ENCODE data around the gene ATG101.

Gene ATG101

DNA sequence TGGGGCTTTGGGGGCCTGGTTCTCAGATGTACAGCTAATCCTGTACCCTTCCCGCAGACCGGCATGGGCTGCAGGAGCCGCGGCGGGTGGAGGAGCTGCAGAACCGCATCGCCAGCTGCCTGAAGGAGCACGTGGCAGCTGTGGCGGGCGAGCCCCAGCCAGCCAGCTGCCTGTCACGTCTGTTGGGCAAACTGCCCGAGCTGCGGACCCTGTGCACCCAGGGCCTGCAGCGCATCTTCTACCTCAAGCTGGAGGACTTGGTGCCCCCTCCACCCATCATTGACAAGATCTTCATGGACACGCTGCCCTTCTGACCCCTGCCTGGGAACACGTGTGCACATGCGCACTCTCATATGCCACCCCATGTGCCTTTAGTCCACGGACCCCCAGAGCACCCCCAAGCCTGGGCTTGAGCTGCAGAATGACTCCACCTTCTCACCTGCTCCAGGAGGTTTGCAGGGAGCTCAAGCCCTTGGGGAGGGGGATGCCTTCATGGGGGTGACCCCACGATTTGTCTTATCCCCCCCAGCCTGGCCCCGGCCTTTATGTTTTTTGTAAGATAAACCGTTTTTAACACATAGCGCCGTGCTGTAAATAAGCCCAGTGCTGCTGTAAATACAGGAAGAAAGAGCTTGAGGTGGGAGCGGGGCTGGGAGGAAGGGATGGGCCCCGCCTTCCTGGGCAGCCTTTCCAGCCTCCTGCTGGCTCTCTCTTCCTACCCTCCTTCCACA is 11.0 kb upstream of the ATG101 start:
- DNase-seq: peak; percentile 11

DNA sequence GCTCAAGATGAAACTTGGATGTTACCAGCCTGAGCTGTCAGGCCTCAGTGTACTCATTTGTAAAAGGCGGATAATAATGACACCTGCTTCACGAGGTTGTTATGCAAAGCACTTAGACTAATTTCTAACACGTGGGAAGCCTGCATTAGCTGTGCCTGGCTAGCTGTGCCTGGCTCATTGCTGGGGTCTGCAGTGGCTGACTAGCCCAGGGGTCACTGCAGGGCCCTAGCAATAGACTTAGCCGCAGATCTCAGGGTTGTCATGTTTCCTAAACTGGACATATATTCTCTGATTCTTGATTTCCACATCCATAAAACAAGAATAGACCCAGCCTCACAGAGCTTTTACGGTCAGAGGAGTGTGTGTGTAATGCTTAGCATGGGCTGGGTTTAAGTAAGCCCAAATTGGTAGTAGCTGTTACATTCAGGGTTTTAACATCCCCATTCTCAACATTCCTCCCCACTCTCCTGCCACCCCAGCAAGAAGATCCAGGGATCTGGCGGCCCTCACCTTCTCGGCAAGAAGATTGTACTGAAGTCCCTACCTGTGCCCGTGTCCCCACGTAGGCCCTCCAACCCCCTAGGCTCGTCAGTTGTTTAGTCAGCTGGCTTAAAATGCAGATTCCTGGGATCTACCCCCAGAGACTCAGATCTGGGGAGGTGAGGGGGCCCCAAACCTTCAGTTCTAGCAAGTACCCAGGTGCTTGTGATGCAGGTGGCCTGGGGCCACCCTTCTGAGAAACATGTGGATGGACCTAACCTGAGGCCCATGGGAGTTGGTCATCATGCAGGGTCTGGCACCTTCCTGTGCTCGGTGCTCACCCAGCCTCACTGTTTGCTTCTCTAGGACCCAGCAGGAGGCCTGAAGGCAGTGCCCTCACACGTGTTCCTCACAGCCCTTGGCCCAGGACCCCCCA is 9.9 kb upstream of the ATG101 start:
- no peak for DNase-seq

DNA sequence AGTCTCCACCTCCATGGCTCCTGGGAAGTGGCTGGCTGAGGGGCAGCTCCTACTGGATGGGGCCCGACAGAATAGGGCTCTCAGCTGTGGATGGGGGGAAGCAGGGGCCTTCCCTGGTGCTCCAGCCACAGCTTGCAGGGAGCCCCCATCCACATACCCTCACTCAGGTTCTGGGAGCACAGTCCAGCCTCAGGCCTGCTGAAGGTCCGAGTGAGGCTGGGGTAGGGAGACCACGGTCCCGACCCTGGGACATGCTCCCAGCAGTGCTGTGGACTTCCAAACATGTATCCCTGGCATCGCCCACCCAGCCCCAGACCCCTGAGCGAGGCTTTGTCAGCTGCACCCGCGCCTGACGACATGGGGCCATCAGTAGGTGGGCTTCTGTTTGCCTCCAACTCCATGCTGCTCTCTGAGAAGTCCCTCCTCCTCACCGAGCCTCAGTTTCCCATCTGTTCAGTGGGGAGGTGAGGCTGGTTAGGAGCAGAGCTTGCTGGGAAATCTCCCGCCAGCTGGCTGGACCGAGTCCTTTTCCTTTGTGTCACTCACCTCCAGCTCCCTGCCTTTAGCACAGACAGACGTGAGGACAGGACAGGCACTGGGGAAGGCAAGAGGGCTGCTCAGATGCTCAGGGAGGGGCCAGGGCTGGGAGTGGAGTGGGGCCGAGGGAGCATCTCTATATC is 9.1 kb upstream of the ATG101 start:
- no peak for DNase-seq

DNA sequence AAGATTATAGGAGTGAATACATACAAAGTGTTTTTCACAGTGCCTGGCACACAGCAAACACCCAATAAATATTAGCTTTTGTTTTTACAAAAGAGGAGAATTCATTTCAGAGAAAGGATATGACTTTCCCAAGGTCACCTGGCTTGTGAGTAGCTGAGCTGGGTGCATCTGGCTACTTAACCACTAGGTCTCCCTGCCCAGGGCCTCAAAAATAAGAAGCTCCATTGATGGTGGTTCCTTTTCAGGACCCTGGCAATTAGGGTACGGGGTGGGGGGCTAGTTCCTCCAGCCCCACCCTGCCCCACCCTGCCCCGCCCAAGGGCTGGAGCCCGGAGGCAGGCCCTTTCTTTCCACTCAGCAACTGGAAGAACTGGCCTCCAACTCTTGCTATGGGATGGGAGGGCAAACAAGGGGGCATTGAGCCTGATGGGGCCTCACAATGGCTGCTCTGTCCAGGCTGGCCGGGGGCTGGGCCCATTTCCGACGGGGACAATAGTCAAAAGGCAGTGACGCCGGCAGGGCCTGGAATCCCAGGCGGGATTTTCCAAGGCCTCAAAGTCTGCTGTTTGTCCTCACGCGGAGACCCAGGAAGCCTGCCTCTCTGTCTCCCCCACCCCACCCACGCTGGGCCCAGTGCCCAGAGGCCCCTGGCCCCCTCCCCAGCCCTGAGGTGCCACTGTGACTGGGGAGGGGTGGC is 8.2 kb upstream of the ATG101 start:
- DNase-seq: no peak

DNA sequence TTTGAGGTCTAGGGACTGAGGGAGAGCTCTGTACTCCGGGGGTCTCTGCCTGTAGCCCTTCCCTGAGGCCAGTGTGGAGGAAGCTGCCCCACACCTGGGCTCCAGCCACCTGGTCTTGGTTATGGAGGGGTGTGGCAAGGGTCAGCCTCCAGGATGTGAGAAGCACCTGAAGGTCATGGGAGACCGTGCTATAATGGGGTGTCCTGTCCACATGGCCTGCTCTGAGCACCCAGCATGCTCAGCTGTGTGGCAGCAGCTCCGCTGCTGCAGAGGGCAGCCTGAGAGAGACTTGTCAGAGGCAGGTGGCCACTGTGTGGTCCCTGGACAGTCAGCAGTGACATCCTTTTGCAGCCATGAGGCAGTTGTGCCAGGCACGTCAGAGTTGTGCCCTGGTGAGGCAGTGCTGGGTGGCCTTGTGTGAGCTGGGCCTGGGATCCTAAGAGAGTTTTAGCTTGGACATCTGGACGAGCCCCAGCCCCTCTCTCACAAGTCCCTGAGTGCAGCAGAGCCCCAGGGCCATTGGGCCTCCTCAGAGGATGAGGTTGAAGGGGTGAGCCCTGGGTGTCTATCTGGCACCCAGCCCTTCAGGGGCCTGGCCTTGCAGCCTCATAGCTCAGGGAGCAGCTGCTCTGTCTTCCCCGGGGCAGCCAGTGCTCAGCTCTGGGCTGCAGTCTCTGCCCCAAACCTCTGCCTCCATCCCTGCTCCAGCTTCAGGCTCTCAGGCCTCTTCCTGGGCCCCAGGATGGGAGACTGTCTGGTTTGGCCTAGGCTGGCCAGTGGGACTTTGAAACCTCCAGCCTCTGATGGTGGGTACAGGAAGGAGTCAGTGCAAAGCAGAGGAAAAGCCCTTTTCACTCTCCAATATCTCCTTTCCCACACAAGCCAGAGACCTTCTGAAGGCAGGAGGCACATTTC is 7.4 kb upstream of the ATG101 start:
- no peak for DNase-seq

DNA sequence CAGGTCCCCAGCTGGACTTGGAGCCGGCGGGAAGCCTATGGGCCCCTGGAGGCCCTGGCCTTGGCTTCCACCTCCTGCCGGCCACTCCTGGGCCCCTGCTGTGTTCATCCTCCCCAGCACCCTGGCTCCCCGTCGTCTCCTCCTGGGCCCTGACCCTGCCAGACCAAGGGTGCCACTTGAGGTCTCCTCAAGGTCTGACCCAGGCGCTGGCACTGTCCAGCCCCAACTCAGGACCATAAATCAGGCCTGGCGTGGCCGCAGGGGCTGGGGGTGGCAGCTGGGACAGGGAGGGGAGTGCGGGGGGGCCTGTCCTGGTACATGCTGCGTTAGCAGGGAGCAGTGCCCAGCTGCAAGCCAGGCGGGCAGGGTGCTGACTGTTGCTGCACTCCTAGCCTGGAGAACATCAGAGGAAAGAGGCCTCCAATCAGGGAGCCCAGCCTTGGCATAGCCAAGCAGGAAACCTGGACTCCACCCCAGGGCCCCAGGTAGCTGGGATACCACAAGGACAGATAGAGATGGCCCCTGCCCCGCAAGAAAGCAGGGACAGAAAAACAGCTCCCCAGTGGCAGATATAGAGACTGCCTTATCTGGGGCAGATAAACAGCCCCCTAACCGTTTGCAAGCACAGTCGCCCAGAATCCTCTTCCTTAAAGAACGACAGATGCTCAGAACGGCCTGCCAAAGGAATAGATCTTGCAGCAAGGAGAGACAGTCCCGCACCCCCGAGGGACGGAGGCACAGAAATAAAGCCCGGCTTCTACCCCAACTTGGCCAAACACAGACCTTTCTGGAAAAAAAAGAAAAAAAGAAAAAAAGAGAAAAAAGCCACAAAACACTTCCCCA is 6.5 kb upstream of the ATG101 start:
- DNase-seq: no peak

DNA sequence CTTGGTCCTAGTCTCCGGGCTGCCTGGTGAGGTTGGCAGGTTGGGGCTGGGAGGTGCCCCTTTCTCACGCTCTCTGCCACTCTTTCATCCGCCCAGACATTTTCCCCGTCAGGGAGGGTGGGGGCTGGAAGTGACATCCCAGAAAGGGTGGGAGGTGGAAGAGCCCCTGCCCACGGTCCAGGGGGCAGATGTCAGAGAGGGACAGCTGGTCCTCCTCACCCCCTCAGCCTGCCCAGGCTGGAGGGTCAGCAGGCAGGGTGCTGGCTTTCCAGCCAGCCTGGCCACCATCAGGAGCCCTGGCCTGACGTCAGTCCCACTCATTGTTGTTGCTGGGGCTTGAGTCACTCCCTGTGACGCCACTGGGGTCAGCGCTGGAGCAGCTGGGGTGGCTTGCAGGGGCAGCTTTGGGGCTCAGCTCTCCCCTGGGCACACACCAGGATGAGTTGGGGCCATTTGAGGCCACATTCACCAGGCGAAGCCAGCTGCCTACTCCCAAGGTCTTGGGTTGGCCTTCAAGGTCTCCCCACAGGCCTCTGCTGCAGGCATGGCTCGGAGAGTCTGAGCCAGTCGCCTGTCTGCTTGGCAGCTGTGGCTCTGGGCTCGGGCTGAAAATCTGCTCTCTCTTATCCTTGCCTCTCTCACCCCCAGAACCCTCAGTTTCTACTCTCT is 5.7 kb upstream of the ATG101 start:
- no peak for DNase-seq

DNA sequence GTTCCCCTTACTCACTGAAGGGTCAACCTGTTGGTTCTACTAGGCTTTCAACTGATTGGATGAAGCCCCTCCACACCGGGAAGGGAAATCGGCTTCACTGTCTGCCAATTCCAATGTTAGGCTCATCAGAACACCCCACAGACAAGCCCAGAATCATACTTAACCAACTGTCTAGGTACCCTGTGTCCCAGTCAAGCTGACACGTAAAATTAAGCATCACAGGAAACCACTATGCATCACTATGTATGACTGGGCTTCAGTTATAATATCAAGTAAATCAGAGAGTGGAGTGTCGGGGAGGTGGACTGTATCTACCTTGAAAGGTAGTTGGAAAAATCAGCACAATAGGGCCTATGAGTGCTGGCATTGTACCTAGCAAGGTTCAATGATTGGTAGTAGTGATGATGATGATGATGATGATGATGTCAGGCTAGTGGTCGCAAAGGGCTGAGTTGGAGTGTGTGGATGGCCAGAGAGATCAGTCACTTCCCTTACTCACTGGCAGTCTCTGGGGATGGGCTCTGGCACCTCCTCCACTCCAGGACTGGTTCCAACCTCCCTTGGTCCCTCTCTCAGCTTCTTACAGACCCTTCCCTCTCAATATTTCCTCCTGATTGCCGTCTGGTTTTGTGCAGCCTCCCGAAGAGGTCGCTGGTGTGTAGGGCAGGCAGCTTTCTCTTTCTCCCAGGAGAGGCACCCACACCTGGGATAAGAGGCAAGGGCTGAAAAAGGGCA is 3.3 kb upstream of the ATG101 start:
- DNase-seq: no peak

DNA sequence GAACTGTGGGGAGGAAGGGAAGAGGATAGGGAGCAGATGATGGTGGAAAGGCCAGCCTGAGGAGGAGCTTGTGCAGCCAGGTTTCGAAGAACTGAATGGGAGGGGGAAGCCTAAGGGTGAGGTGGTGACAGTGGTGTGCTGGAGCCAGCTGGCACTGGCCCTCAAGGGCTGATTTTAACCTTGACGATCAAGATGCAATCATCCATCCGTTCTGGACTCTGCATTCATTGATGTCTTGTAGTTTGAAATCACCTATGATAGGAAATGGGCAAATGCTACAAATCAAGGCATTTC is 2.8 kb upstream of the ATG101 start:
- no peak for DNase-seq

DNA sequence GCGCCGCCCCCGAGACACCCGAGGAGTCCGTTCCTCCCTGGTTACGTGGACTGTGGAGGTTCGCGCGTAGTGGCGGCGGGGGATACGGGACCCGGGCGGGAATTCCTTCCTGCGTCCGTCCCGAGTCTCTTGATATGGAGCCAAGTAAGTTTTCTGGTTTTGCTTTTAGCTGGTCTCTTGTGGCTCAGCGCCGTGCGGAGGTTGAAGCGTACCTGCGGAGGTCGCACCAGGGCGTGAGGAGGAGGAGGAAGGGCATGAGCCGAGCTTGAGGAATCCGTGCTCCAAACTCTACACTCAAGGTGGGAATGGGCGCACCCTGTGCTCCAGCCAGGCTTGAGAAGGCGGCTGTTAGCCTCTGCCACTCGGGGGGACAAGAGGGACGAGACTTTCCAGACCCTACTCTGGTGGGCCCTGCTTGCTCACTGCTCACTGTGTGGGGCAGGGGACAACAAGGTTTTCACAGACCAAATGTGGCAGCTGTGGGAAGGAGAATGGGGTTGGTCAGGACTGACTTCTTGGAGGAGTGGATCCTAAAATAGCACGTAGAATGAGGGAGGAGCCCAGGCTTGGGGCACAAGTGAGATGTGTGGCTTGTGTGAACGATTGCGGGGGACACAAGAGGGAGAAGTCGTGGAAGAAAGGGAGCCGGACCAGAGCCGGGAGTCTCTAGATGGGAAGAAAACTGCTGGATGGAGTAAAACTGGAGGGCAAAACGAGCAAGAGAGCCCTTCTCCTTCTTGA is 577 bp downstream of the ATG101 start:
- DNase-seq: no peak

DNA sequence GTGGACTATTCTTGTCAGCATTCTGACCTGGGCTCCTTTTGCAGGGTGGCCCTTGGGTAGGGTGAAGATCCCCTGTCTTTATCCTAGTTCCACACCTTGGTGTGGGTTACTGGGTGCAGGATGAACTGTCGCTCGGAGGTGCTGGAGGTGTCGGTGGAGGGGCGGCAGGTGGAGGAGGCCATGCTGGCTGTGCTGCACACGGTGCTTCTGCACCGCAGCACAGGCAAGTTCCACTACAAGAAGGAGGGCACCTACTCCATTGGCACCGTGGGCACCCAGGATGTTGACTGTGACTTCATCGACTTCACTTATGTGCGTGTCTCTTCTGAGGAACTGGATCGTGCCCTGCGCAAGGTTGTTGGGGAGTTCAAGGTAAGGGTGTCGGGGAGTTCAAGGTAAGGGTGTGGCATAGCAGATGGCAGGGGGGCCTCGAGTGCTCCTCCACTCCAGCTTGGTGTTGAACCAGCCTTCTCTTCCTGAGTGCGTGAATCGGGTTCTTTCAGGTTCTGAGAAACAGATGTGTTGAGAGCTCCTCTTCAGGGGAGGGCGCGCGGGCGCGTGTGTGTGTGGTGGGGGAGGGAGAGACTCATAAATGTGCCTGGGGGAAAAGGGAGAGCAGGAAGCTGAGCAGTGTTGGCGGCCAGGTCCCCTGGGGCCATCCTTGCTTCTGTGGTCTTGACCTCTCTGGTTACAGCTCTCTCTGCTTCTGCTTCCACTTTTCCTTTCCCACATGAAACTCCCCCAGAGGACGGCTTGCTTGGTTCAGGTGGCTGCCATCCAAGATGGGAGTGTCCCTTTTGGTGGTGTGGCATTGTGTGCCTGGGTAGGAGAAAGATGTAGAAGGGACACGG is 4.0 kb downstream of the ATG101 start:
- DNase-seq: no peak

DNA sequence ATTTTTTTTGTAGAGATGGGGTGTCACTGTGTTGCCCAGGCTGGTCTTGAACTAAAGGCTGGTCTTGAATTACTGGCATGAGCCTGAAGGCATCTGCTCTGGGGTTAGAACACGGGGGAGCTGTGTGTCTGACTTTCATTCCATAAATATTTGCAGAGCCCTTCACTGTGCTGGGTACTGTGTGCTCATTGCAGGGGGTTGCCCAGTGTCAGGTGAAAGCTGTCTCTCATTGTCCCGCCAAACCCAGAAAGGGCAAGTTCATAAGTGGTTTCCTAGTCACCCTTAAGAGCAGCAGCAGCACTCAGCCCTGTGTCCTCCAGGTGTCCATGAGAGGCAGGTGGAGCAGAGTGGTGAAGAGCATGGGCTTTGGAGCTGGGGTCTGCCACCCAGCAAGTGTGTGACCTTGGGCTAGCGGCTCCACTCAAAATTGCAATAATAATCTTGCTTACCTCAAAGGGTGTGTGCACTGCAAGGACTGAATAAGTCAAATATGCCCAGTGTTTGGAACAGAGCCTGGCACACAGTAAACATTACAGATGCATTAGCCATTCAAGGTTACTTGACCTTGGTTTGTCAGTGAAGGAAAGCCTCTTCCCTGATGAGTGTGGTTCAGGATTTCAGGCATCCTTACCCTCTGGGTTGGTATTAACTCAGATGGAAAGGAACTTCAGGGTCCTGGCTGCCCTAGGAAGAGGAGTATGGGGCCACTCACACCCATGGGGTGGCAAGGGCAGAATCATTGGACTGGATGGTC is 5.4 kb downstream of the ATG101 start:
- no peak for DNase-seq

DNA sequence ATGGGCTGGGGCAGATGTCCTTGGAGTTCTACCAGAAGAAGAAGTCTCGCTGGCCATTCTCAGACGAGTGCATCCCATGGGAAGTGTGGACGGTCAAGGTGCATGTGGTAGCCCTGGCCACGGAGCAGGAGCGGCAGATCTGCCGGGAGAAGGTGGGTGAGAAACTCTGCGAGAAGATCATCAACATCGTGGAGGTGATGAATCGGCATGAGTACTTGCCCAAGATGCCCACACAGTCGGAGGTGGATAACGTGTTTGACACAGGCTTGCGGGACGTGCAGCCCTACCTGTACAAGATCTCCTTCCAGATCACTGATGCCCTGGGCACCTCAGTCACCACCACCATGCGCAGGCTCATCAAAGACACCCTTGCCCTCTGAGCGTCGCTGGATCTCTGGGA is 7.0 kb downstream of the ATG101 start:
- DNase-seq: no peak

DNA sequence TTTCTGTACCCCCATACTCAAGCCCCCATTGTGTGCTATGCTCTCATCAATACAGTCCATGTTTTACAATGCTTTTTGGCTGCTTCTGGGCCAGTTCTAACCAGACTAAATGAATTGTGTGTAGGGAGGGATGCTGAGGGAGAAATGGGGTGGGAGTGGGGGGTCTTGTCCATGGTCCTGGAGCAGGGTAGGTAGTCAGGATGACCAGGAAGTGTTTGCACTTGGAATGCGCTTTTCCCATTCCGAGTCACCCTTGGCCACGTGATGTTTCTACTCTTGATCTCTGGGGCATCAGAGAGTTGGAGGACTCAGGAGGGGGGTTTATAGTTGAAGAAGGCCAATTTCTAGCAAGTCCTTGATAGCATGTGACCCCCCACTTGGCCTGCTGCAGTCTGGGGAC is 8.5 kb downstream of the ATG101 start:
- no peak for DNase-seq

DNA sequence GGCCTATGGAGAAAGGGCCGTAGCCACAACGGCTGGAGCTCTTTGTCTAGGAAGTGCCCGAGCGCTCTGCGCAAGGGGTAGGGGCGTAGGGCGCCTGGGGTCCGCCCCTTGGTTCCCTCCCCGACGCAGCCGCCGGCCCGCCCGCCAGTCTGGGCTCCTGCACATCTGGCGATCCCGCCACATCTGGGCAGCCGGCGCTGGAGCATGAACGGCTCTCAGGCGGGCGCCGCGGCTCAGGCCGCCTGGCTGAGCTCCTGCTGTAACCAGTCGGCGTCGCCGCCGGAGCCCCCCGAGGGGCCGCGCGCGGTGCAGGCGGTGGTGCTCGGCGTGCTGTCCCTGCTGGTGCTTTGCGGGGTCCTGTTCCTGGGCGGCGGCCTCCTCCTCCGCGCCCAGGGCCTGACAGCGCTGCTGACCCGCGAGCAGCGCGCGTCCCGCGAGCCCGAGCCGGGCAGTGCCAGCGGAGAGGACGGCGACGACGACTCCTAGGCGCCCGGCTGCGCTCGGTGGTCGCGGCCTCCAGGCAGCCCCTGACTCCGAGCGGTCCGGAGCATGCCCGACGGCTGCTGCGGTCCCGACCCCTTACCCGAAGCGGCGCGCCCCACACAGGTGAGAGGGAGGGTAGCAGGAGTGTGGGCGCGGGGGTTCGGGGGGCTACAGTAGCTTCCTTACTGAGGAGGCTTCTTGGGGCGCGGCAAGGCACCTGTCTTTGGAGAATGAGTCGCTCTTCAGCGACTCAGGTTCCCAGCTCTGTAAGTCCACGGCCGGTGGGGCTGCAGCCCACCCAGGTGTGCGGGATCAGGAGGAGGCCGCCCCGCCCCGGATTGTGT is 10.0 kb downstream of the ATG101 start, which contains the start of gene SMIM41:
SMIM41 (plus strand) TSS at position 129 of the 827 bp plus-strand sequence; CDS start at position 205, 76 bp downstream.
- DNase-seq: no peak
